Neural progenitor cell (in vitro differentiated cells): ENCODE results near the gene HUNK. TPM values are rescaled to one million over a fixed set of nuclear protein-coding genes. Genes with fewer than 3 reads are reported as not detected.
"Not testable (repeated sequence)": the region's sequence is repeated elsewhere in the genome, so short reads cannot be mapped to it uniquely, and the experiment has no call there.

Experiments
- DNase-seq: peaks from one replicate; pipeline ENCODE4 v3.0.0-alpha.2; 2016; ENCODE audit warnings: low spot score
- H2AFZ ChIP-seq: fragments of 200-600 bp; sonication (generic); replicated peaks from 2 replicates; pipeline ENCODE4 v1.6.1; 2016; ENCODE audit warnings: antibody characterized with exemption
- H3F3A ChIP-seq: fragments of 200-600 bp; sonication (generic); 2 replicates; pipeline ENCODE4 v1.6.1; 2016; ENCODE audit warnings: antibody characterized with exemption, low read depth
- H3K27ac ChIP-seq: fragments of 200-600 bp; sonication (generic); 2 replicates; pipeline ENCODE4 v1.5.1; 2016; ENCODE audit warnings: mild to moderate bottlenecking
- H3K27me3 ChIP-seq: fragments of 200-600 bp; sonication (generic); 2 replicates; pipeline ENCODE4 v1.6.1; 2016; ENCODE audit warnings: mild to moderate bottlenecking, moderate library complexity
- H3K36me3 ChIP-seq: fragments of 200-600 bp; sonication (generic); 2 replicates; pipeline ENCODE4 v1.5.1; 2016
- H3K4me1 ChIP-seq: fragments of 200-600 bp; sonication (generic); 2 replicates; pipeline ENCODE4 v1.6.1; 2016; ENCODE audit warnings: mixed run types
- H3K4me2 ChIP-seq: fragments of 200-600 bp; sonication (generic); 2 replicates; pipeline ENCODE4 v1.6.1; 2016
- H3K4me3 ChIP-seq: fragments of 200-600 bp; sonication (generic); 2 replicates; pipeline ENCODE4 v1.5.1; 2016
- H3K79me2 ChIP-seq: fragments of 200-600 bp; sonication (generic); 2 replicates; pipeline ENCODE4 v1.6.1; 2016; ENCODE audit warnings: low read depth
- H3K9ac ChIP-seq: fragments of 200-600 bp; sonication (generic); 2 replicates; pipeline ENCODE4 v1.6.1; 2016
- H3K9me3 ChIP-seq: fragments of 200-600 bp; sonication (generic); 2 replicates; pipeline ENCODE4 v1.5.1; 2016; ENCODE audit warnings: low read depth
- H4K20me1 ChIP-seq: fragments of 200-600 bp; sonication (generic); 2 replicates; pipeline ENCODE4 v1.6.1; 2016; ENCODE audit warnings: low read depth
- H3K27ac Mint-ChIP-seq: 3 replicates; pipeline ENCODE4 v1.8.0; 2021; ENCODE audit warnings: mixed read lengths
- H3K27me3 Mint-ChIP-seq: 2 replicates; pipeline ENCODE4 v1.8.0; 2022; ENCODE audit warnings: low read depth, mild to moderate bottlenecking, inconsistent platforms, moderate library complexity, mixed read lengths; ENCODE audit not compliant: insufficient read depth
- H3K36me3 Mint-ChIP-seq: 3 replicates; pipeline ENCODE4 v1.8.0; 2021; ENCODE audit warnings: mixed read lengths
- H3K4me1 Mint-ChIP-seq: 3 replicates; pipeline ENCODE4 v1.8.0; 2021; ENCODE audit warnings: mixed read lengths
- H3K4me3 Mint-ChIP-seq: 3 replicates; pipeline ENCODE4 v1.8.0; 2021; ENCODE audit warnings: mild to moderate bottlenecking, moderate library complexity, mixed read lengths
- H3K9me3 Mint-ChIP-seq: 3 replicates; pipeline ENCODE4 v1.8.0; 2020; ENCODE audit warnings: mixed read lengths
- CTCF ChIP-seq: fragments of 200-600 bp; sonication (generic); IDR thresholded peaks from 2 replicates; pipeline ENCODE4 v1.5.1; 2017; ENCODE audit warnings: antibody characterized with exemption, mild to moderate bottlenecking
- EZH2 ChIP-seq: fragments of 200-600 bp; sonication (generic); IDR thresholded peaks from 2 replicates; pipeline ENCODE4 v1.6.1; 2017; ENCODE audit warnings: antibody characterized with exemption, mild to moderate bottlenecking, moderate library complexity
- EZH2phosphoT487 ChIP-seq: fragments of 200-600 bp; sonication (generic); IDR thresholded peaks from 2 replicates; pipeline ENCODE4 v1.6.1; 2017; ENCODE audit warnings: antibody characterized with exemption
- total RNA-seq: library from RNA; depleted of rRNA; stranded (reverse); fragments of >200 nt; gene quantifications from 2 replicates; pipeline ENCODE4 v1.2.3, GENCODE V29; 2015; ENCODE audit warnings: low replicate concordance

Gene HUNK
- total RNA-seq, 1 donor from 2014 or later = 4.7 TPM

DNA sequence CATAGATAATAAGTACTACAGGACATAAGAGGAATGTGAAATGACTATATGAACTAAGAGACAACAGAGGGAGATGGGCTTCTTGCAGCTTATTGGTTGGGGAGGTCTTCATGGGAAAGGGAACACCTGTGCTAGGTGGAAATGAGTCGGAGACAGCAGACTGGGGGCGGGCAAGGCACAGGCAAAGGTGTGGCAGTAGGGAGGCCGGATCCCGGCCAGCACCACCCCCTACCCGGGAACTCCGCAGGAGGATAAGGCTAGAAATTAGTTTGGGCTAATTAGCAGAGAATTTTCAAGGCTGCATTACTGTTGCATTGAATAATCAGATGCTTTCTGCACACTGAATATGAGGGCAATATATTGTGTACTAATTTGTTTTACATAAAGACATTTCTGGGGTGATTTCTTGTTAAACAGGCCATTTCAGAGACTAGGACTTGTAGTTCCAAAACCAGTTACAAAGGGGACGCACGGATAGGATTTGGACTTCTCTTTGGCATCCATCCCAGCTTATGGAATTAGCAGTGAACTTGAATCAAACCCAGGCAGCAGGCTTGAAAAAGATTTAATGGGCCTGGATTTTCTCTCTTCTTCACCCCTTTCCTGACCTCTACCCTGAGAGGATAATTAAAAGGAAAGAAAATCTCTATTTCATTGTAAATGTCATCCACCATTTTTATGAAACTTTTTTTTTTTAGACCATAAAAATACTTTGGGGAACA lies 2.2 kb upstream of the HUNK start:
- H3K79me2 ChIP-seq = peaks cover 7% of the 10 kb centered on the region
- no peaks in the 10 kb centered on the region for H3K9me3 Mint-ChIP-seq
- H3K9ac ChIP-seq = no peak overlapping the region
- H3K27me3 Mint-ChIP-seq = peaks cover 14% of the 10 kb centered on the region
- TF ChIP-seq EZH2 (no peak), EZH2phosphoT487 (no peak), CTCF (no peak)
- no peaks in the 10 kb centered on the region for H3K36me3 ChIP-seq
- H3K9me3 ChIP-seq = no peaks in the 10 kb centered on the region
- H3K4me3 Mint-ChIP-seq = no peak overlapping the region
- peaks cover 5% of the 10 kb centered on the region for H3K36me3 Mint-ChIP-seq
- no peak overlapping the region for H2AFZ ChIP-seq
- peaks cover 19% of the 10 kb centered on the region for H3K4me1 ChIP-seq
- no peak for DNase-seq
- H3K4me1 Mint-ChIP-seq = peaks cover 25% of the 10 kb centered on the region
- no peak overlapping the region for H3K27ac ChIP-seq
- H3K4me3 ChIP-seq = no peak overlapping the region
- no peak overlapping the region for H3K4me2 ChIP-seq
- H3F3A ChIP-seq = peaks cover 40% of the 10 kb centered on the region
- H3K27me3 ChIP-seq = peaks cover 45% of the 10 kb centered on the region
- H4K20me1 ChIP-seq = peaks cover 12% of the 10 kb centered on the region
- no peak overlapping the region for H3K27ac Mint-ChIP-seq

GRCh38 chr21:31871371-31871770 lies 1.4 kb upstream of the HUNK start:
- not testable (repeated sequence) for H3K27ac ChIP-seq, H3K4me3 ChIP-seq, H3K9ac ChIP-seq, DNase-seq, H3K36me3 ChIP-seq, H3K27ac Mint-ChIP-seq, H3K79me2 ChIP-seq, H3K36me3 Mint-ChIP-seq, H3K9me3 Mint-ChIP-seq, H2AFZ ChIP-seq, H3K9me3 ChIP-seq
- Histone ChIP-seq H3K4me1 (peaks cover 26% of the 10 kb centered on the region), H3K4me2 (peak overlapping the region; percentile 97), H4K20me1 (peaks cover 17% of the 10 kb centered on the region), H3F3A (peaks cover 46% of the 10 kb centered on the region), H3K27me3 (peaks cover 45% of the 10 kb centered on the region)
- Mint-ChIP-seq H3K27me3 (peaks cover 19% of the 10 kb centered on the region), H3K4me1 (peaks cover 32% of the 10 kb centered on the region), H3K4me3 (peak overlapping the region; percentile 96)

- Histone ChIP-seq H3K4me2 (peak overlapping the region; percentile 97), H3K4me3 (peak overlapping the region; percentile 99), H3K27me3 (peaks cover 45% of the 10 kb centered on the region), H3F3A (peaks cover 46% of the 10 kb centered on the region), H3K4me1 (peaks cover 27% of the 10 kb centered on the region), H3K27ac (no peak overlapping the region), H4K20me1 (peaks cover 17% of the 10 kb centered on the region), H3K9me3 (no peaks in the 10 kb centered on the region), H3K79me2 (peaks cover 14% of the 10 kb centered on the region), H2AFZ (peak overlapping the region; percentile 98), H3K36me3 (no peaks in the 10 kb centered on the region), H3K9ac (no peak overlapping the region)
- DNase-seq = no peak
- peaks cover 19% of the 10 kb centered on the region for H3K27me3 Mint-ChIP-seq
- no peaks in the 10 kb centered on the region for H3K9me3 Mint-ChIP-seq
- no peak for TF ChIP-seq EZH2
- TF ChIP-seq CTCF = no peak
- TF ChIP-seq EZH2phosphoT487 = no peak
- peaks cover 12% of the 10 kb centered on the region for H3K36me3 Mint-ChIP-seq
- H3K4me1 Mint-ChIP-seq = peaks cover 34% of the 10 kb centered on the region
- H3K4me3 Mint-ChIP-seq = peak overlapping the region; percentile 96
- peak overlapping the region; percentile 88 for H3K27ac Mint-ChIP-seq
Observed at GRCh38 chr21:31872072-31872451, 758 bp upstream of the HUNK start.

DNA sequence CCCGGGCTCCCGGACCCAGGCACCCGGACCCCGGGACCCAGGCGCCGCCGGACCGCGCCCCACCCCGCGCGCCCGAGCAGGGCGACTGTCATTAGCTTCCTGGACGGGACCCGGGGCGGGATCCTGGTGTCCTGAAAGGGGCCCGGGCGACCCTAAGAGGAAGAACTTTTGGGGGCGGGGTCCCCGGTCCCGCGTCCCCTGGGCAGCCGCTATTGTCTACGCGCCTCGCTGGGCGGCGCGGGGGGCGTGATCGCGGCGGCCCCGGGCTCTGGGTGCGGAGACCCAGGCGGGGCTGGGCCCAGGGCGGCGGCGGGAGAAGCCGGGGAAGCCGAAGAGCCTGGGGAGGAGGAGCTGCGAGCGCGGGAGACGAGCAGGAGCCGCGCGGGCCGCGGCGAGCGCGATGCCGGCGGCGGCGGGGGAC lies 465 bp downstream of the HUNK start:
- Histone ChIP-seq H3K4me1 (peaks cover 33% of the 10 kb centered on the region), H3K79me2 (peaks cover 14% of the 10 kb centered on the region), H3K4me2 (peak overlapping the region; percentile 97), H2AFZ (peak overlapping the region; percentile 98), H3K9ac (no peak overlapping the region), H3K27ac (peak overlapping the region; percentile 20), H3K27me3 (peaks cover 45% of the 10 kb centered on the region), H3K4me3 (peak overlapping the region; percentile 99), H3K9me3 (no peaks in the 10 kb centered on the region), H3F3A (peaks cover 52% of the 10 kb centered on the region), H4K20me1 (peaks cover 22% of the 10 kb centered on the region), H3K36me3 (no peaks in the 10 kb centered on the region)
- TF ChIP-seq EZH2phosphoT487 (no peak), CTCF (no peak), EZH2 (no peak)
- peaks cover 19% of the 10 kb centered on the region for H3K36me3 Mint-ChIP-seq
- H3K27me3 Mint-ChIP-seq = peaks cover 19% of the 10 kb centered on the region
- peak; percentile 66 for DNase-seq
- H3K9me3 Mint-ChIP-seq = no peaks in the 10 kb centered on the region
- peaks cover 39% of the 10 kb centered on the region for H3K4me1 Mint-ChIP-seq
- H3K4me3 Mint-ChIP-seq = no peak overlapping the region
- H3K27ac Mint-ChIP-seq = no peak overlapping the region
